H1 (cell line): ENCODE data around the gene KBTBD2. TPM values are rescaled to one million over a fixed set of nuclear protein-coding genes. Genes with fewer than 3 reads are reported as not detected.
A peak's percentile ranks its signal among the peaks of the same experiment; 100 is the strongest.

Source experiments
- CHD2 ChIP-seq: IDR thresholded peaks from 2 replicates; pipeline ENCODE4 v1.6.1; 2012; ENCODE audit warnings: low read length, improper control_type of control experiment
- E2F6 ChIP-seq: IDR thresholded peaks from 2 replicates; pipeline ENCODE4 v1.6.1; 2012; ENCODE audit warnings: inconsistent platforms
- HDAC2 ChIP-seq, 2 experiments: fragments of 300-600 bp in 1 of 2; sonication (generic) in 1 of 2; IDR thresholded peaks; 2 replicates each; pipeline ENCODE4 v1.6.1; 2011 to 2012; ENCODE audit warnings: low read depth in 2 of 2, low read length in 2 of 2, mild to moderate bottlenecking in 2 of 2, moderate library complexity in 2 of 2, borderline replicate concordance in 1 of 2, inconsistent platforms in 1 of 2
- JUN ChIP-seq: IDR thresholded peaks from 2 replicates; pipeline ENCODE4 v1.6.1; 2011; ENCODE audit warnings: low read depth, mild to moderate bottlenecking, improper control_type of control experiment, low read length
- JUND ChIP-seq: IDR thresholded peaks from 2 replicates; pipeline ENCODE4 v1.6.1; 2011; ENCODE audit warnings: mild to moderate bottlenecking, improper control_type of control experiment, low read length
- KDM1A ChIP-seq: fragments of 200-600, 300-600 bp; sonication (generic); IDR thresholded peaks from 2 replicates; pipeline ENCODE4 v1.7.1; 2016; ENCODE audit warnings: mild to moderate bottlenecking, low read length, borderline replicate concordance
- KDM4A ChIP-seq: IDR thresholded peaks from one replicate; pipeline ENCODE4 v1.7.1; 2012; ENCODE audit warnings: low read depth, mild to moderate bottlenecking, moderate library complexity, low read length, inconsistent platforms; ENCODE audit not compliant: severe bottlenecking
- KDM5A ChIP-seq: fragments of 200-600 bp; IDR thresholded peaks from 2 replicates; pipeline ENCODE4 v1.7.1; 2012; ENCODE audit warnings: mild to moderate bottlenecking, low read length, inconsistent platforms, mixed read lengths
- NANOG ChIP-seq: IDR thresholded peaks from 2 replicates; pipeline ENCODE4 v1.6.1; 2011; ENCODE audit warnings: low read length, low read depth, mild to moderate bottlenecking, inconsistent platforms; ENCODE audit not compliant: insufficient read depth, poor library complexity, severe bottlenecking
- POLR2AphosphoS5 ChIP-seq: IDR thresholded peaks from 2 replicates; pipeline ENCODE4 v1.6.1; 2011; ENCODE audit warnings: low read depth, low read length
- RBBP5 ChIP-seq: IDR thresholded peaks from 2 replicates; pipeline ENCODE4 v1.7.1; 2012; ENCODE audit warnings: low read depth, mild to moderate bottlenecking, inconsistent platforms, low read length, moderate library complexity, borderline replicate concordance
- SIN3A ChIP-seq, 2 experiments: IDR thresholded peaks in 1 of 2; conservative IDR thresholded peaks in 1 of 2; 2 replicates each; pipeline ENCODE4 v1.6.1; 2011 to 2012; ENCODE audit warnings: low read length in 2 of 2, improper control_type of control experiment in 1 of 2, low read depth in 1 of 2, mild to moderate bottlenecking in 1 of 2
- SIX5 ChIP-seq: IDR thresholded peaks from 2 replicates; pipeline ENCODE4 v1.6.1; 2011; ENCODE audit warnings: mild to moderate bottlenecking, low read depth, low read length
- SP4 ChIP-seq: IDR thresholded peaks from 2 replicates; pipeline ENCODE4 v1.6.1; 2012; ENCODE audit warnings: low read length, inconsistent platforms
- TAF1 ChIP-seq: IDR thresholded peaks from 2 replicates; pipeline ENCODE4 v1.6.1; 2011; ENCODE audit warnings: mild to moderate bottlenecking, low read depth, low read length
- TAF7 ChIP-seq: optimal IDR thresholded peaks from 2 replicates; pipeline ENCODE3; 2011; ENCODE audit warnings: low read depth, mild to moderate bottlenecking, inconsistent platforms, low read length, moderate library complexity, borderline replicate concordance
- polyA plus RNA-seq, 7 experiments: library from polyadenylated mRNA; depleted of rRNA in 3 of 7; stranded (reverse) in 5 of 7; unstranded in 2 of 7; fragments of >200 nt in 5 of 7; fragments of 200-250 nt in 2 of 7; gene quantifications; 1 replicate in 5 of 7; 2 replicates in 1 of 7; 4 replicates in 1 of 7; pipeline versions ENCODE4 v1.2.1 to v1.2.3, GENCODE V29; 2011 to 2013; ENCODE audit warnings: missing spikeins in 2 of 7, mixed read lengths in 2 of 7
- total RNA-seq: library from RNA; stranded (reverse); fragmentation: NEBNext Ultra II Directional; extraction: Animal tissue kit (Norgen Biotek cat#: 25700); gene quantifications from 2 replicates; pipeline ENCODE4 v1.2.1, GENCODE V29; 2021
- TF ChIP-seq, protein P1 (sequence below), 3 experiments: IDR thresholded peaks; 1 replicate in 2 of 3; 2 replicates in 1 of 3; pipeline versions ENCODE4 v1.5.1 to v1.6.1; 2011; ENCODE audit warnings: low read length in 3 of 3, mild to moderate bottlenecking in 3 of 3, inconsistent platforms in 2 of 3, low read depth in 1 of 3, moderate library complexity in 1 of 3; ENCODE audit not compliant: insufficient read depth in 1 of 3; ENCODE audit errors: control extremely low read depth in 1 of 3
- TF ChIP-seq, protein P2 (sequence below): IDR thresholded peaks from 2 replicates; pipeline ENCODE4 v1.6.1; 2012; ENCODE audit warnings: low read length, inconsistent platforms

The KBTBD2 gene
- total and polyA plus RNA-seq, 2 of the 8 experiments (the other 6 are each of a cell fraction or from before 2014, with no cell fraction given): 13.1 to 25.7 TPM

- no peak for TF ChIP-seq HDAC2 (IDR thresholded peaks at IDR 0.05; ENCODE audit: borderline replicate concordance in 1 of 2, low read depth in 2 of 2, low read length in 2 of 2)
- no peak for TF ChIP-seq CHD2
- TF ChIP-seq KDM1A: no peak
- no peak for TF ChIP-seq NANOG
- TF ChIP-seq TAF1: no peak; the same call in none of the 2 replicates
- no peak for TF ChIP-seq KDM5A
- TF ChIP-seq E2F6: peak; percentile 81
- TF ChIP-seq, protein P1, sequence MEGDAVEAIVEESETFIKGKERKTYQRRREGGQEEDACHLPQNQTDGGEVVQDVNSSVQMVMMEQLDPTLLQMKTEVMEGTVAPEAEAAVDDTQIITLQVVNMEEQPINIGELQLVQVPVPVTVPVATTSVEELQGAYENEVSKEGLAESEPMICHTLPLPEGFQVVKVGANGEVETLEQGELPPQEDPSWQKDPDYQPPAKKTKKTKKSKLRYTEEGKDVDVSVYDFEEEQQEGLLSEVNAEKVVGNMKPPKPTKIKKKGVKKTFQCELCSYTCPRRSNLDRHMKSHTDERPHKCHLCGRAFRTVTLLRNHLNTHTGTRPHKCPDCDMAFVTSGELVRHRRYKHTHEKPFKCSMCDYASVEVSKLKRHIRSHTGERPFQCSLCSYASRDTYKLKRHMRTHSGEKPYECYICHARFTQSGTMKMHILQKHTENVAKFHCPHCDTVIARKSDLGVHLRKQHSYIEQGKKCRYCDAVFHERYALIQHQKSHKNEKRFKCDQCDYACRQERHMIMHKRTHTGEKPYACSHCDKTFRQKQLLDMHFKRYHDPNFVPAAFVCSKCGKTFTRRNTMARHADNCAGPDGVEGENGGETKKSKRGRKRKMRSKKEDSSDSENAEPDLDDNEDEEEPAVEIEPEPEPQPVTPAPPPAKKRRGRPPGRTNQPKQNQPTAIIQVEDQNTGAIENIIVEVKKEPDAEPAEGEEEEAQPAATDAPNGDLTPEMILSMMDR (IDR thresholded peaks at IDR 0.05; ENCODE audit: control extremely low read depth in 1 of 3, insufficient read depth in 1 of 3, low read depth in 1 of 3, low read length in 3 of 3): no peak
- peak; percentile 13 for TF ChIP-seq KDM4A
- TF ChIP-seq, protein P2, sequence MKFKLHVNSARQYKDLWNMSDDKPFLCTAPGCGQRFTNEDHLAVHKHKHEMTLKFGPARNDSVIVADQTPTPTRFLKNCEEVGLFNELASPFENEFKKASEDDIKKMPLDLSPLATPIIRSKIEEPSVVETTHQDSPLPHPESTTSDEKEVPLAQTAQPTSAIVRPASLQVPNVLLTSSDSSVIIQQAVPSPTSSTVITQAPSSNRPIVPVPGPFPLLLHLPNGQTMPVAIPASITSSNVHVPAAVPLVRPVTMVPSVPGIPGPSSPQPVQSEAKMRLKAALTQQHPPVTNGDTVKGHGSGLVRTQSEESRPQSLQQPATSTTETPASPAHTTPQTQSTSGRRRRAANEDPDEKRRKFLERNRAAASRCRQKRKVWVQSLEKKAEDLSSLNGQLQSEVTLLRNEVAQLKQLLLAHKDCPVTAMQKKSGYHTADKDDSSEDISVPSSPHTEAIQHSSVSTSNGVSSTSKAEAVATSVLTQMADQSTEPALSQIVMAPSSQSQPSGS: no peak
- TF ChIP-seq SIX5: no peak
- no peak for TF ChIP-seq SP4
- TF ChIP-seq SIN3A (conservative IDR thresholded peaks at IDR 0.05 in 1 of 2, IDR thresholded peaks at IDR 0.05 in 1 of 2; ENCODE audit: low read depth in 1 of 2, low read length in 2 of 2): no peak
- no peak for TF ChIP-seq RBBP5
- peak; percentile 78 for TF ChIP-seq POLR2AphosphoS5
- TF ChIP-seq JUN: no peak
- no peak for TF ChIP-seq JUND
- TF ChIP-seq TAF7: peak; percentile 49
Measured at GRCh38 chr7:32891800-32892520, 400 bp upstream of the KBTBD2 start (continued).
